PC-9 (cell line): ENCODE results near the gene TCEAL3. TPM values are rescaled to one million over a fixed set of nuclear protein-coding genes. Genes with fewer than 3 reads are reported as not detected.
"Not testable (repeated sequence)": the region's sequence is repeated elsewhere in the genome, so short reads cannot be mapped to it uniquely, and the experiment has no call there.

Experiments used
- BruUV-seq: library from RNA; stranded (reverse); fragments of 400-500 nt; replicated peaks from 2 replicates; lab custom pipeline; 2021; lab: Mats Ljungman, UMichigan
- CTCF ChIA-PET: fragments of 300-600 bp; sonication (Branson Sonifier 250); formaldehyde crosslinking; loops from one replicate; lab custom pipeline; 2022; ENCODE audit warnings: antibody characterized with exemption; lab: Charles Lee
- POLR2A ChIA-PET: fragments of 300-600 bp; sonication (Branson Sonifier 250); formaldehyde crosslinking; loops from one replicate; lab custom pipeline; 2022; ENCODE audit warnings: antibody characterized with exemption; ENCODE audit not compliant: unreplicated experiment; lab: Charles Lee
- DNase-seq, 2 experiments: peaks; one replicate each; pipeline versions ENCODE4 v3.0.0 to v3.0.0-alpha.2; 2015 to 2022; ENCODE audit warnings: mixed read lengths in 1 of 2
- H2AFZ ChIP-seq: fragments of 200-600 bp; sonication (generic); 2 replicates; pipeline ENCODE4 v1.8.1; 2017; ENCODE audit warnings: antibody characterized with exemption
- H3F3A ChIP-seq: fragments of 200-600 bp; sonication (generic); 2 replicates; pipeline ENCODE4 v1.8.1; 2017; ENCODE audit warnings: antibody characterized with exemption, mild to moderate bottlenecking, low read depth; ENCODE audit not compliant: insufficient read depth
- H3K27ac ChIP-seq: fragments of 200-600 bp; sonication (generic); 2 replicates; pipeline ENCODE4 v1.6.1; 2016; ENCODE audit warnings: mixed run types
- H3K27me3 ChIP-seq: fragments of 200-600 bp; sonication (generic); 2 replicates; pipeline ENCODE4 v1.6.1; 2016; ENCODE audit warnings: low read depth, mixed run types; ENCODE audit not compliant: insufficient read depth
- H3K36me3 ChIP-seq: fragments of 200-600 bp; sonication (generic); 2 replicates; pipeline ENCODE4 v1.6.1; 2016; ENCODE audit warnings: low read depth, mixed run types
- H3K4me1 ChIP-seq: fragments of 200-600 bp; sonication (generic); replicated peaks from 2 replicates; pipeline ENCODE4 v1.6.1; 2016; ENCODE audit warnings: mixed run types; ENCODE audit not compliant: insufficient read depth
- H3K4me2 ChIP-seq: fragments of 200-600 bp; sonication (generic); 2 replicates; pipeline ENCODE4 v1.6.1; 2017; ENCODE audit warnings: mixed run types
- H3K4me3 ChIP-seq: fragments of 200-600 bp; sonication (generic); 2 replicates; pipeline ENCODE4 v1.6.1; 2016; ENCODE audit warnings: mixed run types
- H3K79me2 ChIP-seq: fragments of 200-600 bp; sonication (generic); 2 replicates; pipeline ENCODE4 v1.6.1; 2017; ENCODE audit warnings: low read depth, mixed run types
- H3K9me2 ChIP-seq: fragments of 200-600 bp; sonication (generic); 2 replicates; pipeline ENCODE4 v1.8.1; 2017; ENCODE audit warnings: mild to moderate bottlenecking; ENCODE audit not compliant: insufficient read depth
- H3K9me3 ChIP-seq: fragments of 200-600 bp; sonication (generic); 2 replicates; pipeline ENCODE4 v1.8.1; 2016; ENCODE audit warnings: low read depth; ENCODE audit not compliant: insufficient read depth
- H4K20me1 ChIP-seq: fragments of 200-600 bp; sonication (generic); 2 replicates; pipeline ENCODE4 v1.8.1; 2017; ENCODE audit not compliant: insufficient read depth
- EZH2 ChIP-seq: fragments of 200-600 bp; sonication (generic); IDR thresholded peaks from 2 replicates; pipeline ENCODE4 v1.8.0; 2017; ENCODE audit warnings: antibody characterized with exemption, low read depth
- intact Hi-C: fragments of 100-400 bp; cut with micrococcal nuclease; formaldehyde crosslinking; loops from one replicate; pipeline ENCODE4 v1.10.0; 2022; ENCODE audit not compliant: unreplicated experiment
- total RNA-seq: library from RNA; stranded (reverse); gene quantifications from 2 replicates; pipeline ENCODE4 v1.2.3, GENCODE V29; 2021
- TF ChIP-seq, protein P1 (sequence below): fragments of 200-600 bp; sonication (generic); conservative IDR thresholded peaks from 2 replicates; pipeline ENCODE4 v1.6.1; 2017; ENCODE audit warnings: mixed run types, antibody characterized with exemption, mild to moderate bottlenecking, moderate library complexity

Gene TCEAL3
- total RNA-seq, 1 experiment from 2014 or later: 12.8 TPM

DNA sequence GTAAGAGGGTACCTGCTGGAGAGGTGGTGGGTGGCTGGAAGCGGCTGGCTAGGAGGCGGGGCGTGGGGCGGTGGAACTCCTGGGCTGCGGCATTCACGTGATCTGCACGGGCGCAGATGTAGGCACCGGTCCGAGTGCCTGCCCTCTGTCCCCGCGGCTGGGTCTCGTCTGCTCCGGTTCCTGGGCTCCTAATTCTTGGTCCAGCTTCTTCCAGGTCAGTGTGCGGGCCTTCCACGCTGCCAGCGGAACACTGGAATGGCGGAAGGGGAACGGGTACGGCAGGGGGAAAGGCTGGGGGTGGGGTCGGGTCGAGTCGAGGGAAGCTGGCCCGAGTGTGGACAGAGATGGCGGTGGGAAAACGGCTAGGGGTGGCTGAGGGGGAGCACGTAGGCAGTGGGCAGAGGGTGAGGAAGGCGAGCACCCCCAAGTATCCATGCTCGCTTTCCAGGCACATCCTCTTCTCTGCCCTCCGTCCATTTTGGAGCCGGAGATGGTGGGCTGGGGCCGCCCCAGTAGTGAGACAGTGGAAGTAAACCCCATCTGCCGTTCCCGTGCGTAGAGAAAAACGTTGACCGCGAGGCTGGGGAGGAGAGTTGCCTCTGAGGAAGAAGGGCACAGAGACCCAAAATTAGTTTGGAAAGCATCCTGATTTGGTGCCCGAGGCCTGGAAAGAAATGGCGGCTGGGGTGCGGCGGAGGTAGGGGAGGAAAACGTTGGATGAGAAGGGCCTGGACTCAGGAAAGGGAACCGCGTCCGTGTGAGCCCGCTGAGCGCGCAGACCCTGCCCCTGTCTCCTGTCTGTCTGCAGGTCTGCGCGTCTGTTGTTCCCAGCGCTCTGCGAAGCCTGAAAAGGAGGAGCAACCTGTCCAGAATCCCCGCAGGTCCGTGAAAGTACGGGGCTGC lies 22.1 kb upstream of the TCEAL3 start, which contains the start of gene TCEAL4:
TCEAL4 (plus strand) TSS at position 105 of the 903 bp plus-strand sequence. CDS start 1,161 bp downstream, outside the sequence.
- intact Hi-C loops: loop anchor here (2.0 kb wide), 1 partner anchor 101 kb away; the partner anchor contains the start of gene MORF4L2
- Histone ChIP-seq H3K36me3 (no peaks in the 10 kb centered on the region; the same call in 1 of the 2 replicates), H2AFZ (peak within 1 kb of the TSS; percentile 89), H3K9me3 (no peaks in the 10 kb centered on the region), H3K27me3 (no peaks in the 10 kb centered on the region), H3K4me2 (peak within 1 kb of the TSS; percentile 73), H3K79me2 (peaks cover 13% of the 10 kb centered on the region), H3K9me2 (no peaks in the 10 kb centered on the region), H3K27ac (no peak within 1 kb of the TSS), H4K20me1 (no peaks in the 10 kb centered on the region), H3F3A (no peaks in the 10 kb centered on the region), H3K4me1 (peaks cover 7% of the 10 kb centered on the region; the same call in 1 of the 2 replicates), H3K4me3 (peak within 1 kb of the TSS; percentile 74)
- DNase-seq: peak in 1 of 2 experiments; percentile 27
- CTCF ChIA-PET: interaction anchor here (0.6 kb wide), 1 partner anchor 229 kb away, joined by 3 read pairs; no protein-coding TSS in a partner anchor
- TF ChIP-seq, protein P1, sequence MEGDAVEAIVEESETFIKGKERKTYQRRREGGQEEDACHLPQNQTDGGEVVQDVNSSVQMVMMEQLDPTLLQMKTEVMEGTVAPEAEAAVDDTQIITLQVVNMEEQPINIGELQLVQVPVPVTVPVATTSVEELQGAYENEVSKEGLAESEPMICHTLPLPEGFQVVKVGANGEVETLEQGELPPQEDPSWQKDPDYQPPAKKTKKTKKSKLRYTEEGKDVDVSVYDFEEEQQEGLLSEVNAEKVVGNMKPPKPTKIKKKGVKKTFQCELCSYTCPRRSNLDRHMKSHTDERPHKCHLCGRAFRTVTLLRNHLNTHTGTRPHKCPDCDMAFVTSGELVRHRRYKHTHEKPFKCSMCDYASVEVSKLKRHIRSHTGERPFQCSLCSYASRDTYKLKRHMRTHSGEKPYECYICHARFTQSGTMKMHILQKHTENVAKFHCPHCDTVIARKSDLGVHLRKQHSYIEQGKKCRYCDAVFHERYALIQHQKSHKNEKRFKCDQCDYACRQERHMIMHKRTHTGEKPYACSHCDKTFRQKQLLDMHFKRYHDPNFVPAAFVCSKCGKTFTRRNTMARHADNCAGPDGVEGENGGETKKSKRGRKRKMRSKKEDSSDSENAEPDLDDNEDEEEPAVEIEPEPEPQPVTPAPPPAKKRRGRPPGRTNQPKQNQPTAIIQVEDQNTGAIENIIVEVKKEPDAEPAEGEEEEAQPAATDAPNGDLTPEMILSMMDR: no peak
- no peak for TF ChIP-seq EZH2
- no TSS peak for BruUV-seq
- POLR2A ChIA-PET: no interaction called here

DNA sequence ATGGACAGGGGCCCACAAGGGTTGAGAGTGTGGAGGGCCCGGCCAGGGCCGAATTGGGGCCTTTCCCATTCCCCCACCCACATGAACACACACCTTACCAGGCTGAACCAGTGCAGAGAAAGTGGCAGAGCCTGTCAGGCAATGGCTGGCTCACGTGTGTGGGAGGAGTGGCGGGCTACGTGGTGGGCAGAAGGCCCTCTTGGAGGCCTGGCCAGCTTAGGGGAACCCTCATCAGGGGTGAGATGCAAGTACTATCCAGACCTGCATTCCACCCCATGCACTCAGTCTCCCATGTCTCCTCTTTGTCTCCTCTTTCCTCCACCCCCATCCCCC lies 21.5 kb upstream of the TCEAL3 start:
- BruUV-seq: no TSS peak
- peak overlapping the region; percentile 89; the same call in 1 of the 2 replicates for H2AFZ ChIP-seq
- no peak for DNase-seq
- H3K9me2 ChIP-seq: no peaks in the 10 kb centered on the region
- H3K79me2 ChIP-seq: peaks cover 13% of the 10 kb centered on the region
- H3K27ac ChIP-seq: no peak overlapping the region
- H3K4me3 ChIP-seq: peak overlapping the region; percentile 74
- CTCF ChIA-PET: no interaction called here
- no peaks in the 10 kb centered on the region for H3K27me3 ChIP-seq
- H3K36me3 ChIP-seq: no peaks in the 10 kb centered on the region; the same call in 1 of the 2 replicates
- no peaks in the 10 kb centered on the region for H4K20me1 ChIP-seq
- H3K4me2 ChIP-seq: peak overlapping the region; percentile 73
- POLR2A ChIA-PET: no interaction called here
- intact Hi-C loops: no loop called here
- TF ChIP-seq EZH2: no peak
- TF ChIP-seq, protein P1: no peak
- H3K9me3 ChIP-seq: no peaks in the 10 kb centered on the region
- peaks cover 7% of the 10 kb centered on the region; the same call in 1 of the 2 replicates for H3K4me1 ChIP-seq
- H3F3A ChIP-seq: no peaks in the 10 kb centered on the region

DNA sequence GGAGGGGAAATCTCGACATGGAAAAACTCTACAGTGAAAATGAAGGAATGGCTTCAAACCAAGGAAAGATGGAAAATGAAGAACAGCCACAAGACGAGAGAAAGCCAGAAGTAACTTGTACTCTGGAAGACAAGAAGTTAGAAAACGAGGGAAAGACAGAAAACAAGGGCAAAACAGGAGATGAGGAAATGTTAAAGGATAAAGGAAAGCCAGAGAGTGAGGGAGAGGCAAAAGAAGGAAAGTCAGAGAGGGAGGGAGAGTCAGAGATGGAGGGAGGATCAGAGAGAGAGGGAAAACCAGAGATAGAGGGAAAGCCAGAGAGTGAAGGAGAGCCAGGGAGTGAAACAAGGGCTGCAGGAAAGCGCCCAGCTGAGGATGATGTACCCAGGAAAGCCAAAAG lies 21.1 kb upstream of the TCEAL3 start:
- no peaks in the 10 kb centered on the region for H3K9me2 ChIP-seq
- H3K27ac ChIP-seq: no peak overlapping the region
- peaks cover 7% of the 10 kb centered on the region; the same call in 1 of the 2 replicates for H3K4me1 ChIP-seq
- H3F3A ChIP-seq: no peaks in the 10 kb centered on the region
- DNase-seq: no peak
- no peak overlapping the region for H2AFZ ChIP-seq
- BruUV-seq: TSS peak; percentile 99
- ChIA-PET CTCF (no interaction called here), POLR2A (no interaction called here)
- no peaks in the 10 kb centered on the region for H3K27me3 ChIP-seq
- H3K9me3 ChIP-seq: no peaks in the 10 kb centered on the region
- intact Hi-C loops: no loop called here
- peaks cover 13% of the 10 kb centered on the region for H3K79me2 ChIP-seq
- H3K4me2 ChIP-seq: peak overlapping the region; percentile 73
- no peak for TF ChIP-seq EZH2
- TF ChIP-seq, protein P1: no peak
- H3K4me3 ChIP-seq: peak overlapping the region; percentile 74; the same call in 1 of the 2 replicates
- H4K20me1 ChIP-seq: no peaks in the 10 kb centered on the region
- H3K36me3 ChIP-seq: no peaks in the 10 kb centered on the region; the same call in 1 of the 2 replicates

DNA sequence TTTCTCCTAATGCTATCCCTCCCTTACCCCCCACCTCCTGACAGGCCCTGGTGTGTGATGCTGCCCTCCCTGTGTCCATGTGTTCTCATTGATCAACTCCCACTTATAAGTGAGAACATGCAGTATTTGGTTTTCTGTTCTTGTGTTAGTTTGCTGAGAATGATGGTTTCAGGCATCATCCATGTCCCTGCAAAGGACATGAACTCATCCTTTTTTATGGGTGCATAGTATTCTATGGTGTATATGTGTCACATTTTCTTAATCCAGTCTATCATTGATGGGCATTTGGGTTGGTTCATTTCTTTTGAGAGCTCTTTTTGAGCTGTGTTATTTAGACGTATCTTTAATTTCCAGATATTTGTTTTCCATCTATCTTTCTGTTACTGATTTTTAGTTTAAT lies 15.5 kb upstream of the TCEAL3 start:
- H3K27me3 ChIP-seq, H4K20me1 ChIP-seq, POLR2A ChIA-PET, H3K36me3 ChIP-seq, H3K4me1 ChIP-seq, CTCF ChIA-PET, H3K4me3 ChIP-seq, H3K9me2 ChIP-seq, H3K27ac ChIP-seq, H3F3A ChIP-seq, H3K4me2 ChIP-seq, BruUV-seq, H2AFZ ChIP-seq, H3K9me3 ChIP-seq, intact Hi-C loops, H3K79me2 ChIP-seq, DNase-seq: not testable (repeated sequence)

DNA sequence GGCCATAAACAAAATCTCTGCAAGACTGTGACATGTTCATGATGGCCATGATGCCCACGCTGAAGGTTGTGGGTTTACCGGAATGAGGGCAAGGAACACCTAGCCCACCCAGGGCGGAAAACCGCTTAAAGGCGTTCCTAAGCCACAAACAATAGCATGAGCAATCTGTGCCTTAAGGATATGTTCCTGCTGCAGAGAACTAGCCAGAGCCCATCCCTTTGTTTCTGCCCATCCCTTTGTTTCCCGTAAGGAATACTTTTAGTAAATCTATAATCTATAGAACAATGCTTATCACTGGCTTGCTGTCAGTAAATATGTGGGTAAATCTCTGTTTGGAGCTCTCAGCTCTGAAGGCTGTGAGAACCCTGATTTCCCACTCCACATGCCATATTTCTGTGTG lies 12.6 kb upstream of the TCEAL3 start:
- H3K9me3 ChIP-seq, H3K4me1 ChIP-seq, CTCF ChIA-PET, H3K4me3 ChIP-seq, DNase-seq, POLR2A ChIA-PET, H3K36me3 ChIP-seq, intact Hi-C loops, H3F3A ChIP-seq, H3K4me2 ChIP-seq, H2AFZ ChIP-seq, H3K79me2 ChIP-seq, H4K20me1 ChIP-seq, H3K27me3 ChIP-seq, H3K27ac ChIP-seq, H3K9me2 ChIP-seq, BruUV-seq: not testable (repeated sequence)
